22Rv1 (cell line): ENCODE results near the gene PLXDC2.
"Not testable (repeated sequence)": the region's sequence is repeated elsewhere in the genome, so short reads cannot be mapped to it uniquely, and the experiment has no call there.

Experiments used
- H3K27ac ChIP-seq: fragments of 450-650 bp; 2 replicates; pipeline ENCODE4 v1.5.1; 2017
- CTCF ChIP-seq: fragments of 450-650 bp; IDR thresholded peaks from 2 replicates; pipeline ENCODE4 v1.5.1; 2017; ENCODE audit warnings: mild to moderate bottlenecking
- ZFX ChIP-seq: fragments of 450-650 bp; IDR thresholded peaks from 2 replicates; pipeline ENCODE4 v1.6.1; 2017; ENCODE audit warnings: antibody characterized with exemption, borderline replicate concordance

The PLXDC2 gene

GRCh38 chr10:20200758-20201157 is 384.5 kb downstream of the PLXDC2 start:
- no peak for TF ChIP-seq ZFX
- TF ChIP-seq CTCF: no peak
- H3K27ac ChIP-seq: no peak overlapping the region

DNA sequence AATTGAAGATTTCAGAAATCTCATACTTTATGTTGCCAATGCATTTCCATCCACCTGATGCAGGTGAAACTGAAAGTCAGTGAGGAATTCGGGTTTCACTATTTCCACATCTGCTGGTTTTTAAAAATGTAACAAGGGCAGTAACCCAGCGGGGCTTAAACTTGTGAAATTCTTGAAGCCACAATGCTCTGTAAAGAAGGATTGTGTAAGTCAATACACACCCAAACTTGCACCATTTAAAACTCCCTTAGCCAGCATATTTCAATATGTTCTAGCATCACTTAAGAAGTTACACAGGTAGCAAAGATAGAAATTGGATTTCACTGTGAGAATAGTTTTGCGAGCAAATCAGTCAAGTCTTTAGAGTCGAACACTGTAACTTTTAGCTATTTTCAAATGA is 386.1 kb downstream of the PLXDC2 start:
- TF ChIP-seq ZFX (no peak), CTCF (no peak)
- no peak overlapping the region for H3K27ac ChIP-seq

- H3K27ac ChIP-seq: no peak overlapping the region
- no peak for TF ChIP-seq CTCF
- no peak for TF ChIP-seq ZFX
Measured at GRCh38 chr10:20207653-20208052, 391.4 kb downstream of the PLXDC2 start.

- not testable (repeated sequence) for H3K27ac ChIP-seq
Measured at GRCh38 chr10:20209098-20209497, 392.9 kb downstream of the PLXDC2 start.

GRCh38 chr10:20215547-20216152 is 399.4 kb downstream of the PLXDC2 start:
- H3K27ac ChIP-seq: no peak overlapping the region
- TF ChIP-seq CTCF (no peak), ZFX (no peak)

DNA sequence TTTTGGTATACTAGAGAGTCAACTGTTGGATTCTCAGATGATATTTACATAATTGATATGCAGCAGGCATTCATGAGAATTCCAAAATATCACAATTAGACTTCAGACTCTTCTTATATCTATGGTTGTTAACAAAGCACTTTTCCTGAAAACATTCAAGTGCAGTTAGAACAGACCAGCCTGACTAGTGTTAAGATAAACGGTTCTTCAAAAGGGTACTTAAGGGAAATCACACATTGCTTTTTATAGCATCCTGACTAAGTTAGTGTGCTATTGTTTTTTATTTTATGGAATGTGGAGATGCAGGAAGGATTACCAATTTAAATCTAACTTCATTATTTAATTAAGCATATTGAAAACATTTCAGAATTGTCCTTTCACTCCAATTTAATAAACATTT is 405.1 kb downstream of the PLXDC2 start:
- TF ChIP-seq CTCF (no peak), ZFX (no peak)
- H3K27ac ChIP-seq: no peak overlapping the region

- TF ChIP-seq CTCF (no peak), ZFX (no peak)
- H3K27ac ChIP-seq: no peak overlapping the region
Measured at GRCh38 chr10:20228729-20229128, 412.5 kb downstream of the PLXDC2 start.

DNA sequence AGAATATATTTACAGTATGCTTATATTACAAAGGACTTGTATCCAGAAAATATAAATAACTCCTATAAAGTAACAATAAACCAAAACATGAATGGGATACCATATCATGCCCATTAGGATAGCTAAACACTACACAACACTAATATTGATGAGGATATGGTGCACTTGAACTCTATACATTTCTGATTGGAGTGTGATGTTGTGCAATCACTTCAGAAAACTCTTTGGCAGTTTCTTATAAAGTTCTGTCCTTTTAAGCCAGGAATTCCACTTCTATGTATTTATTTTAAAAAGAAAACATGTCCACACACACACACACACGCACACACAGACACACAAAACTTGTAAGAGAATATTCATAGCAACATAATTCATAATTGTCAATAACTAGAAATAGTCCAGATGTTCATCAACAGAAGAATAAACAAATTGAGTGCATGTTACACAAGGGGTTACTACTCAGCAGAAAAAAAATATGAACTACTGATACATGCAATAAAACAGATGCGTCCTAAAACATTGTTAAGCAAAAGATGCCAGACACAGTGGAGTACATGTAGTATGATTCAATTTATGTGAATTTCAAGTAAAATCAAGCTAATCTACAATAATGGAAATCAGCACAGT is 416.0 kb downstream of the PLXDC2 start:
- TF ChIP-seq CTCF: no peak
- no peak for TF ChIP-seq ZFX
- H3K27ac ChIP-seq: no peak overlapping the region
